RWPE2 (cell line): ENCODE measurements around the gene BID.

Experiments used
- ATAC-seq: fragments of 200-7000 bp; cut with Tn5 transposase; 3 replicates; pipeline ENCODE4 v1.9.1; 2021; ENCODE audit warnings: low read depth
- DNase-seq: peaks from one replicate; pipeline ENCODE4 v3.0.0-alpha.2; 2020; ENCODE audit warnings: low spot score
- H3K27ac ChIP-seq: fragments of 450-650 bp; 2 replicates; pipeline ENCODE4 v1.5.1; 2017; ENCODE audit warnings: mild to moderate bottlenecking; ENCODE audit not compliant: poor library complexity, severe bottlenecking
- H3K27me3 ChIP-seq: fragments of 250-450 bp; sonication (Bioruptor Pico); 2 replicates; pipeline ENCODE4 v1.5.1; 2021; ENCODE audit warnings: mild to moderate bottlenecking, moderate library complexity; ENCODE audit not compliant: insufficient read depth, poor library complexity, severe bottlenecking
- H3K36me3 ChIP-seq: fragments of 250-450 bp; sonication (Bioruptor Pico); 2 replicates; pipeline ENCODE4 v1.5.1; 2020; ENCODE audit warnings: low read depth, mild to moderate bottlenecking, moderate library complexity
- H3K4me1 ChIP-seq: fragments of 250-450 bp; sonication (Bioruptor Pico); 2 replicates; pipeline ENCODE4 v1.5.1; 2021; ENCODE audit warnings: mild to moderate bottlenecking, moderate library complexity; ENCODE audit not compliant: insufficient read depth, poor library complexity, severe bottlenecking
- H3K4me3 ChIP-seq: fragments of 250-450 bp; sonication (Bioruptor Pico); 2 replicates; pipeline ENCODE4 v1.5.1; 2021; ENCODE audit warnings: mild to moderate bottlenecking, moderate library complexity; ENCODE audit not compliant: severe bottlenecking
- H3K9me3 ChIP-seq: fragments of 250-450 bp; sonication (Bioruptor Pico); 2 replicates; pipeline ENCODE4 v1.5.1; 2021; ENCODE audit warnings: mild to moderate bottlenecking, moderate library complexity; ENCODE audit not compliant: severe bottlenecking
- CTCF ChIP-seq: fragments of 450-650 bp; IDR thresholded peaks from one replicate; pipeline ENCODE4 v1.5.1; 2017; ENCODE audit warnings: mild to moderate bottlenecking, moderate library complexity; ENCODE audit not compliant: poor library complexity, severe bottlenecking

Gene BID

GRCh38 chr22:17734187-17734586, 40.1 kb downstream of the BID start:
- Histone ChIP-seq H3K27me3 (no peaks in the 10 kb centered on the region), H3K27ac (no peak overlapping the region), H3K9me3 (no peaks in the 10 kb centered on the region), H3K4me1 (no peaks in the 10 kb centered on the region), H3K4me3 (no peak overlapping the region), H3K36me3 (peaks cover 48% of the 10 kb centered on the region)
- peak; percentile 5 for DNase-seq
- no peak for TF ChIP-seq CTCF
- ATAC-seq, result no peak

DNA sequence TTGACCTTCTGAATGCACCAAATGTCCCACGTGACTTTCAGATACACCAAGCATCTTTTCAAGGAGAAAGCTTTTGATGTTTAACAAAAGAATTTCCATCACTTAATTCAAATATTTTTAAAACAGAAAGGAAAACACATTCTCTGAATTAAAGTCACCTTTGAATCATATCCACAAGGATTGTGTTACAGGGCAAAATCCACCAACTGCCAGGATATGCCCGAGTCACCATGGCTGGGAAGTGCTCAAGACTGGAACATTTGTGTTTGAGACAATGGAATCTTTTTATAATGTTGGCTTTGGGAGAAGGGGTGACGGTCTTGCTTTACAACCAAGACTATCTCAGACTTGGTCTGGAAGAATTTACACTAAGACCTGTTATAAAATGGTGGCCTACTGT, 40.8 kb downstream of the BID start:
- no peak for TF ChIP-seq CTCF
- Histone ChIP-seq H3K27ac (no peak overlapping the region), H3K9me3 (no peaks in the 10 kb centered on the region), H3K36me3 (peaks cover 55% of the 10 kb centered on the region), H3K27me3 (no peaks in the 10 kb centered on the region), H3K4me3 (no peak overlapping the region), H3K4me1 (no peaks in the 10 kb centered on the region)
- DNase-seq, result no peak
- no peak for ATAC-seq

DNA sequence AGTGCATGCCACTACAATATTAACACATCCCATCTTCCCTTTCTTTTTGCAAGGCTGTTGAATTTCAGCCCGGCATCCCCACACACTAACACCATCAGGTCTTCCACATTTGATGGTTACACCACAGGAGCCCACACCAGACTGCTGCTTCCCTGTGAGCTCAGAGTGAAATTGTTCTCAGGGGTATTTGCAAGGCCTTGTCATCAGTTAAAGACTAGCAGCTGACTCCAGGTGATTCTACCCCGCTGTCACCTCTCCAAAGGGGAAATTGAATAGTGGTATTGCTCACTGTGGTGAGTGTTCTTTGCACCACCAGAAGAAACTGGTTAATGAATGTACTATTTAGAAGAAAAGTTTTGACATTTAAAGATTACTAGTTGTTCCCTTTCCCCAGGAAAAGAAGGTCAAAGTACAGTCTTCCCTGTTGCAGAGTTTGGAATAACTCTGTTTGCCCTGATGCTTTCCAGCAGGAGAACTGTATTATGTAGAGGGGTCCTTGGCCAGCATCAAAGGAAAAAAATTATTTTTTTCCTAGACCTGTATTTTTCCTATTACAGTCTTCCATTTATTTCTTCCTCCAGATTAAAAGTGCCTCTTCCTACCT, 41.9 kb downstream of the BID start:
- Histone ChIP-seq H3K36me3 (peaks cover 64% of the 10 kb centered on the region), H3K4me1 (no peaks in the 10 kb centered on the region)
- TF ChIP-seq CTCF, result no peak

DNA sequence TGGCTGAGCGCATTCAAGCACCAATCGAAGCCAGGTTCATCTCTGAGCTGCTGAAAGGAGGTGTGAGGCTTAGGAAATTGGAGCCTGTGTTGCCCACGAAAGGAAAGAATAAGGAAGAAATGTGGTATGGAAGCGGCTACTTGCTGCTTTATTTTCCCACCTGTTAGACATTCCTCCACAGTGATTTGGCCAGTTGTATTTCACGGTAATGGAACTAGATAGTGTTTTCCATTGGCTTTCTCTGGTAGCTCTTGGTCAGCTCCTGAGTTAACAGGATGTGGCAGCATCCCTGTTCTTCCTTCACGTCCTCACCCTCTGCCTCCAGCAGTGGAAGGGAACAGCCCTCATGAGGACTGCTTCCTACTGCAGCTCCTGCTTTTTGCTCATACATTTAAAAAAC, 44.7 kb downstream of the BID start:
- ATAC-seq, result no peak

More for the DNA sequence above, 41.9 kb downstream of the BID start:
- Histone ChIP-seq H3K9me3 (no peaks in the 10 kb centered on the region), H3K4me3 (no peak overlapping the region), H3K27me3 (no peaks in the 10 kb centered on the region), H3K27ac (no peak overlapping the region)
- no peak for ATAC-seq
- DNase-seq, result no peak

More for the DNA sequence above, 44.7 kb downstream of the BID start:
- Histone ChIP-seq H3K9me3 (no peaks in the 10 kb centered on the region), H3K4me3 (no peak overlapping the region), H3K27ac (no peak overlapping the region), H3K4me1 (no peaks in the 10 kb centered on the region), H3K36me3 (peaks cover 63% of the 10 kb centered on the region), H3K27me3 (no peaks in the 10 kb centered on the region)
- no peak for TF ChIP-seq CTCF
- no peak for DNase-seq
